H1 (cell line): ENCODE measurements around the gene AMPD3. TPM values are rescaled to one million over a fixed set of nuclear protein-coding genes. Genes with fewer than 3 reads are reported as not detected.

Experiments
- CTCF ChIA-PET: fragments of 300-600 bp; sonication (Branson Sonifier 250); formaldehyde crosslinking; loops from one replicate; lab custom pipeline; 2021; ENCODE audit not compliant: partially characterized antibody; lab: Charles Lee
- POLR2A ChIA-PET: fragments of 300-600 bp; sonication (Branson Sonifier 250); formaldehyde crosslinking; loops from one replicate; lab custom pipeline; 2021; ENCODE audit warnings: inconsistent platforms; ENCODE audit not compliant: partially characterized antibody; lab: Charles Lee
- DNase-seq, 2 experiments: peaks; one replicate each; pipeline versions ENCODE4 v3.0.0 to v3.0.0-alpha.2; 2010 to 2022; ENCODE audit warnings: low spot score in 2 of 2, low read depth in 1 of 2, mixed read lengths in 1 of 2
- FAIRE-seq: peaks from 2 replicates; lab custom pipeline; 2011; peaks lifted over from hg19 to GRCh38; lab: Jason Lieb, UNC
- H2AFZ ChIP-seq: 2 replicates; pipeline ENCODE4 v1.8.1; 2012; ENCODE audit warnings: low read length, inconsistent platforms
- H2AK5ac ChIP-seq: 2 replicates; pipeline ENCODE4 v1.6.1; 2013; ENCODE audit warnings: low read depth, low read length
- H2BK120ac ChIP-seq: replicated peaks from 2 replicates; pipeline ENCODE3; 2013; ENCODE audit warnings: low read depth, low read length, inconsistent platforms
- H2BK12ac ChIP-seq: 2 replicates; pipeline ENCODE4 v1.6.1; 2013; ENCODE audit warnings: low read depth, low read length
- H2BK15ac ChIP-seq: 2 replicates; pipeline ENCODE4 v1.6.1; 2013; ENCODE audit warnings: low read length
- H2BK20ac ChIP-seq: 2 replicates; pipeline ENCODE4 v1.6.1; 2013; ENCODE audit warnings: low read length
- H2BK5ac ChIP-seq: 2 replicates; pipeline ENCODE4 v1.6.1; 2013; ENCODE audit warnings: low read depth, low read length
- H3K14ac ChIP-seq: 2 replicates; pipeline ENCODE4 v1.6.1; 2013; ENCODE audit warnings: inconsistent platforms; ENCODE audit not compliant: insufficient read length
- H3K18ac ChIP-seq: 2 replicates; pipeline ENCODE4 v1.6.1; 2013; ENCODE audit warnings: low read length; ENCODE audit errors: extremely low read depth
- H3K23ac ChIP-seq: 2 replicates; pipeline ENCODE4 v1.6.1; 2013; ENCODE audit warnings: inconsistent platforms; ENCODE audit not compliant: insufficient read length
- H3K23me2 ChIP-seq: 2 replicates; pipeline ENCODE4 v1.6.1; 2013; ENCODE audit warnings: low read depth, low read length
- H3K27ac ChIP-seq: 2 replicates; pipeline ENCODE4 v1.6.1; 2011; ENCODE audit warnings: low read depth, low read length, inconsistent platforms
- H3K27me3 ChIP-seq, 4 experiments: replicated peaks in 1 of 4; 1 replicate in 1 of 4; 2 replicates in 3 of 4; pipeline versions ENCODE4 v1.6.1 to v1.8.1; 2011 to 2013; ENCODE audit warnings: low read length in 3 of 4, mild to moderate bottlenecking in 3 of 4, inconsistent platforms in 2 of 4, mixed read lengths in 2 of 4, moderate library complexity in 1 of 4; ENCODE audit not compliant: control insufficient read depth in 3 of 4, insufficient read depth in 3 of 4; ENCODE audit errors: extremely low read depth in 1 of 4
- H3K36me3 ChIP-seq, 4 experiments: 2 replicates each; pipeline versions ENCODE4 v1.6.1 to v1.8.1; 2011 to 2013; ENCODE audit warnings: mild to moderate bottlenecking in 4 of 4, low read length in 3 of 4, moderate library complexity in 2 of 4, control low read depth in 1 of 4, inconsistent platforms in 1 of 4; ENCODE audit not compliant: insufficient read depth in 4 of 4, control insufficient read depth in 2 of 4
- H3K4ac ChIP-seq: replicated peaks from 2 replicates; pipeline ENCODE3; 2013; ENCODE audit warnings: low read length, low read depth, mixed read lengths, inconsistent platforms; ENCODE audit not compliant: insufficient read length
- H3K4me1 ChIP-seq, 4 experiments: replicated peaks in 1 of 4; 1 replicate in 1 of 4; 2 replicates in 3 of 4; pipeline versions ENCODE4 v1.6.1 to v1.8.1; 2011 to 2013; ENCODE audit warnings: low read length in 3 of 4, inconsistent platforms in 2 of 4, mixed read lengths in 1 of 4; ENCODE audit not compliant: insufficient read depth in 4 of 4, control insufficient read depth in 3 of 4
- H3K4me2 ChIP-seq, 2 experiments: 2 replicates each; pipeline versions ENCODE4 v1.6.1 to v1.8.1; 2011 to 2013; ENCODE audit warnings: low read depth in 2 of 2, low read length in 2 of 2, control low read depth in 1 of 2, inconsistent platforms in 1 of 2, mild to moderate bottlenecking in 1 of 2; ENCODE audit not compliant: insufficient read depth in 1 of 2
- H3K4me3 ChIP-seq, 4 experiments: fragments of 200-600, 300-600 bp in 1 of 4; sonication (generic), shearing (Covaris generic), sonication (Bioruptor Twin) in 1 of 4; 2 replicates each; pipeline versions ENCODE4 v1.5.1 to v1.8.1; 2011 to 2016; ENCODE audit warnings: low read length in 4 of 4, low read depth in 3 of 4, control low read depth in 2 of 4, inconsistent platforms in 2 of 4, mild to moderate bottlenecking in 2 of 4, mixed read lengths in 1 of 4, moderate library complexity in 1 of 4; ENCODE audit not compliant: insufficient read depth in 2 of 4; ENCODE audit errors: extremely low read depth in 1 of 4
- H3K56ac ChIP-seq: replicated peaks from 2 replicates; pipeline ENCODE3; 2013; ENCODE audit warnings: low read depth, mild to moderate bottlenecking, mixed read lengths, low read length, inconsistent platforms; ENCODE audit not compliant: insufficient read length
- H3K79me1 ChIP-seq: 2 replicates; pipeline ENCODE4 v1.6.1; 2013; ENCODE audit warnings: low read depth, low read length, control low read depth
- H3K79me2 ChIP-seq, 2 experiments: 2 replicates each; pipeline versions ENCODE4 v1.6.1 to v1.8.1; 2012 to 2013; ENCODE audit warnings: low read length in 2 of 2, mild to moderate bottlenecking in 2 of 2, inconsistent platforms in 1 of 2; ENCODE audit not compliant: insufficient read depth in 2 of 2, control insufficient read depth in 1 of 2
- H3K9ac ChIP-seq, 4 experiments: replicated peaks in 1 of 4; 1 replicate in 1 of 4; 2 replicates in 3 of 4; pipeline versions ENCODE4 v1.6.1 to v1.8.1; 2011 to 2013; ENCODE audit warnings: low read depth in 3 of 4, low read length in 3 of 4, control low read depth in 2 of 4, mild to moderate bottlenecking in 2 of 4, moderate library complexity in 2 of 4, inconsistent platforms in 1 of 4; ENCODE audit errors: extremely low read depth in 1 of 4
- H3K9me3 ChIP-seq, 2 experiments: 2 replicates each; pipeline versions ENCODE4 v1.6.1 to v1.8.1; 2012 to 2013; ENCODE audit warnings: mild to moderate bottlenecking in 2 of 2, moderate library complexity in 2 of 2, control low read depth in 1 of 2, inconsistent platforms in 1 of 2, low read depth in 1 of 2, low read length in 1 of 2, mixed read lengths in 1 of 2; ENCODE audit not compliant: insufficient read depth in 2 of 2
- H4K20me1 ChIP-seq, 2 experiments: replicated peaks in 1 of 2; 2 replicates each; pipeline versions ENCODE3 to v1.8.1; 2011 to 2013; ENCODE audit warnings: inconsistent platforms in 2 of 2, low read length in 2 of 2, mild to moderate bottlenecking in 1 of 2; ENCODE audit not compliant: insufficient read depth in 2 of 2, control insufficient read depth in 1 of 2
- H4K5ac ChIP-seq: 2 replicates; pipeline ENCODE4 v1.6.1; 2013; ENCODE audit warnings: low read length, low read depth, mixed read lengths, inconsistent platforms; ENCODE audit not compliant: insufficient read length
- H4K8ac ChIP-seq: 2 replicates; pipeline ENCODE4 v1.8.0; 2013; ENCODE audit warnings: mild to moderate bottlenecking, moderate library complexity, low read length, inconsistent platforms; ENCODE audit not compliant: insufficient read depth; ENCODE audit errors: extremely low read depth
- H4K91ac ChIP-seq: replicated peaks from 2 replicates; pipeline ENCODE3; 2013; ENCODE audit warnings: low read length, mixed read lengths, inconsistent platforms; ENCODE audit not compliant: insufficient read length
- BRCA1 ChIP-seq: IDR thresholded peaks from 2 replicates; pipeline ENCODE4 v1.6.1; 2012; ENCODE audit warnings: low read depth, low read length, improper control_type of control experiment
- CBX5 ChIP-seq: fragments of 300-800, 300-1000 bp; sonication (generic); IDR thresholded peaks from 2 replicates; pipeline ENCODE4 v1.7.1; 2016; ENCODE audit warnings: antibody characterized with exemption, low read length, low read depth
- CHD1 ChIP-seq: IDR thresholded peaks from 2 replicates; pipeline ENCODE4 v1.6.1; 2012; ENCODE audit warnings: low read depth, low read length, improper control_type of control experiment
- CREB1 ChIP-seq: IDR thresholded peaks from 2 replicates; pipeline ENCODE4 v1.6.1; 2012; ENCODE audit warnings: inconsistent platforms
- KDM1A ChIP-seq: fragments of 200-600, 300-600 bp; sonication (generic); IDR thresholded peaks from 2 replicates; pipeline ENCODE4 v1.7.1; 2016; ENCODE audit warnings: mild to moderate bottlenecking, low read length, borderline replicate concordance
- MAFK ChIP-seq: IDR thresholded peaks from 2 replicates; pipeline ENCODE4 v1.6.1; 2012; ENCODE audit warnings: low read depth, mild to moderate bottlenecking, improper control_type of control experiment, low read length
- NRF1 ChIP-seq: IDR thresholded peaks from 2 replicates; pipeline ENCODE4 v1.6.1; 2011; ENCODE audit warnings: mild to moderate bottlenecking, low read depth, low read length, improper control_type of control experiment
- POLR2A ChIP-seq, 2 experiments: IDR thresholded peaks; 1 replicate in 1 of 2; 2 replicates in 1 of 2; pipeline ENCODE4 v1.6.1; 2011; ENCODE audit warnings: low read depth in 2 of 2, low read length in 2 of 2, mild to moderate bottlenecking in 2 of 2; ENCODE audit errors: control extremely low read depth in 1 of 2
- SAP30 ChIP-seq: fragments of 300-600 bp; sonication (generic); IDR thresholded peaks from 2 replicates; pipeline ENCODE4 v1.7.1; 2012; ENCODE audit warnings: low read length, moderate library complexity, mild to moderate bottlenecking, inconsistent platforms; ENCODE audit not compliant: insufficient read depth, insufficient replicate concordance
- WGBS, 2 experiments: shearing (Covaris generic) in 1 of 2; methylation state at CpG; one replicate each; pipeline versions ENCODE4 v1.1.6 to v1.1.7; 2013 to 2015; ENCODE audit warnings: low lambda C conversion rate in 2 of 2, mixed read lengths in 2 of 2, inconsistent platforms in 1 of 2, low coverage in 1 of 2, missing lambda C conversion rate in 1 of 2; ENCODE audit not compliant: insufficient replicate concordance in 2 of 2, insufficient coverage in 1 of 2, insufficient read length in 1 of 2; ENCODE audit errors: extremely low coverage in 1 of 2, missing lambda C conversion rate in 1 of 2; 5-methylcytosine and 5-hydroxymethylcytosine counted together
- polyA plus RNA-seq, 7 experiments: library from polyadenylated mRNA; depleted of rRNA in 3 of 7; stranded (reverse) in 5 of 7; unstranded in 2 of 7; fragments of >200 nt in 5 of 7; fragments of 200-250 nt in 2 of 7; gene quantifications; 1 replicate in 5 of 7; 2 replicates in 1 of 7; 4 replicates in 1 of 7; pipeline versions ENCODE4 v1.2.1 to v1.2.3, GENCODE V29; 2011 to 2013; ENCODE audit warnings: missing spikeins in 2 of 7, mixed read lengths in 2 of 7
- total RNA-seq: library from RNA; stranded (reverse); fragmentation: NEBNext Ultra II Directional; extraction: Animal tissue kit (Norgen Biotek cat#: 25700); gene quantifications from 2 replicates; pipeline ENCODE4 v1.2.1, GENCODE V29; 2021
- TF ChIP-seq, protein P1 (sequence below): IDR thresholded peaks from 2 replicates; pipeline ENCODE4 v1.6.1; 2011; ENCODE audit warnings: low read length, improper control_type of control experiment
- TF ChIP-seq, protein P2 (sequence below): IDR thresholded peaks from 2 replicates; pipeline ENCODE4 v1.6.1; 2012; ENCODE audit warnings: inconsistent platforms

AMPD3 gene
- total and polyA plus RNA-seq, 2 of the 8 experiments (the other 6 are each of a cell fraction or from before 2014, with no cell fraction given): 4.0 to 6.3 TPM

DNA sequence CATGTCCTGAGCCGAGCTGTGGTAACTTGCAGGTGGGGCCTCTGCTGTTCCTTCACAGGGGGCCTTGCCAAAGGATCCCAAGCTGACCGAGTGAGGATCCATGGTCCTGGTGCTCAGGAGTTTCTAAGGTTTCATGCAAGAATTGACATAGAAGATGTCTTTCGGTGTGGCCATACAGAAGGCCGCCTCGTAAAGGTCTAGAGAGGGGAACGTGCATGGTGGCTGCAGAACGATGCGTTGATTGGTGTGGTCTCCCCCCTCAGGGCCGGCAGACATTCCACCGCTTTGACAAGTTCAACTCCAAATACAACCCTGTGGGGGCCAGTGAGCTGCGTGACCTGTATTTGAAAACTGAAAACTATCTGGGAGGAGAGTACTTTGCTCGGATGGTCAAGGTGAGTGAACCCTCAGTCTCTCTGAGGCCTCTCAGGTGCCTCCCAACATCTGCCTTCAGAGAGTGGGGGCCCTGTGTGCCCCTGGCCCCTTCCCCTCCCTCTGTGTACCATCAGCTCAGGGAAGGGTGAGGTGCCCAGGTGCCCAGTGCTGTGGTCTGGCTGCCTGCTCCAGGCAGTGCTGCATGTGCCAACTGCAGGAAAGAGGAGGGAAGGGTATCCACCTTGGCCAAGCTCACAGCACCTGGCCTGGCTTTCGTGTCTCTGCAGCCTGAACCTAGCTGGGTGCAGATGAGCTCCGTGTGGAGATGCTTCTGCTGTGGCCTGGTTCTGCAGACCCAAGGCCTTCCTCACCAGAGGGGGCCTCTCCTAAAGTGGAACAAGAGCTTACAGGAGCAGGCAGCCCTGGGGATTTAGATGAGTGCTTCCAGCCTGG lies 39.8 kb downstream of the AMPD3 start:
- no peak overlapping the region for H3K14ac ChIP-seq
- no peak overlapping the region; the same call in 1 of the 2 replicates for H4K8ac ChIP-seq
- peaks cover 0 to under 1% of the 10 kb centered on the region in 2 experiments for H4K20me1 ChIP-seq
- no peak overlapping the region for H3K4ac ChIP-seq
- no peaks in the 10 kb centered on the region; a peak in 1 of 7 replicates for H3K27me3 ChIP-seq
- H3K27ac ChIP-seq: no peak overlapping the region
- WGBS, 2 experiments: 90% methylated on average over 14 of the region's 14 CpGs; no CpG with 5 or more reads in 1 of the 2 experiments
- H3K9ac ChIP-seq: no peak overlapping the region
- H3K4me2 ChIP-seq: no peak overlapping the region
- H3K18ac ChIP-seq: no peak overlapping the region
- POLR2A ChIA-PET: interaction anchor here (1.2 kb wide), 1 partner anchor 13 kb away, joined by 6 read pairs; no protein-coding TSS in a partner anchor
- CTCF ChIA-PET: interaction anchor here (0.6 kb wide), 1 partner anchor 36 kb away, joined by 3 read pairs; no protein-coding TSS in a partner anchor
- H2BK5ac ChIP-seq: peak overlapping the region; percentile 39
- H3K56ac ChIP-seq: no peak overlapping the region
- H2AFZ ChIP-seq: no peak overlapping the region
- H2BK20ac ChIP-seq: no peak overlapping the region
- no peaks in the 10 kb centered on the region; a peak in 1 of 8 replicates for H3K36me3 ChIP-seq
- no peaks in the 10 kb centered on the region for H3K79me1 ChIP-seq
- no peak overlapping the region for H2BK120ac ChIP-seq
- no peak overlapping the region for H3K4me3 ChIP-seq
- no peak for FAIRE-seq
- H3K4me1 ChIP-seq: peaks cover 0 to 5% (median 0%) of the 10 kb centered on the region in 4 experiments; a peak in 2 of 7 replicates
- H3K23me2 ChIP-seq: peaks cover 2% of the 10 kb centered on the region; the same call in 1 of the 2 replicates
- no peak for DNase-seq
- H2AK5ac ChIP-seq: no peak overlapping the region; the same call in 1 of the 2 replicates
- H2BK12ac ChIP-seq: no peak overlapping the region
- H3K79me2 ChIP-seq: no peaks in the 10 kb centered on the region
- H3K23ac ChIP-seq: no peak overlapping the region
- no peaks in the 10 kb centered on the region; a peak in 1 of 4 replicates for H3K9me3 ChIP-seq
- no peak overlapping the region for H4K5ac ChIP-seq
- H4K91ac ChIP-seq: no peak overlapping the region
- no peak overlapping the region for H2BK15ac ChIP-seq
- TF ChIP-seq CHD1: no peak
- TF ChIP-seq, protein P1, sequence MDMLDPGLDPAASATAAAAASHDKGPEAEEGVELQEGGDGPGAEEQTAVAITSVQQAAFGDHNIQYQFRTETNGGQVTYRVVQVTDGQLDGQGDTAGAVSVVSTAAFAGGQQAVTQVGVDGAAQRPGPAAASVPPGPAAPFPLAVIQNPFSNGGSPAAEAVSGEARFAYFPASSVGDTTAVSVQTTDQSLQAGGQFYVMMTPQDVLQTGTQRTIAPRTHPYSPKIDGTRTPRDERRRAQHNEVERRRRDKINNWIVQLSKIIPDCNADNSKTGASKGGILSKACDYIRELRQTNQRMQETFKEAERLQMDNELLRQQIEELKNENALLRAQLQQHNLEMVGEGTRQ: no peak
- no peak for TF ChIP-seq POLR2A (IDR thresholded peaks at IDR 0.05; ENCODE audit: control extremely low read depth in 1 of 2, low read depth in 2 of 2, low read length in 2 of 2)
- TF ChIP-seq KDM1A: no peak
- no peak for TF ChIP-seq CREB1
- TF ChIP-seq MAFK: no peak
- no peak for TF ChIP-seq SAP30
- no peak for TF ChIP-seq BRCA1
- TF ChIP-seq CBX5: no peak
- TF ChIP-seq, protein P2, sequence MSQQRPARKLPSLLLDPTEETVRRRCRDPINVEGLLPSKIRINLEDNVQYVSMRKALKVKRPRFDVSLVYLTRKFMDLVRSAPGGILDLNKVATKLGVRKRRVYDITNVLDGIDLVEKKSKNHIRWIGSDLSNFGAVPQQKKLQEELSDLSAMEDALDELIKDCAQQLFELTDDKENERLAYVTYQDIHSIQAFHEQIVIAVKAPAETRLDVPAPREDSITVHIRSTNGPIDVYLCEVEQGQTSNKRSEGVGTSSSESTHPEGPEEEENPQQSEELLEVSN: no peak
- TF ChIP-seq NRF1: no peak
